Right hindlimb (tissue), 1 donor: ENCODE data around the gene SLC2A9.
A peak's percentile ranks its signal among the peaks of the same experiment; 100 is the strongest.
"Not testable (repeated sequence)": the region's sequence is repeated elsewhere in the genome, so short reads cannot be mapped to it uniquely, and the experiment has no call there.

ENCODE experiments used
- DNase-seq: peaks from one replicate; pipeline ENCODE4 v3.0.0-alpha.2; 2018

Gene SLC2A9

DNA sequence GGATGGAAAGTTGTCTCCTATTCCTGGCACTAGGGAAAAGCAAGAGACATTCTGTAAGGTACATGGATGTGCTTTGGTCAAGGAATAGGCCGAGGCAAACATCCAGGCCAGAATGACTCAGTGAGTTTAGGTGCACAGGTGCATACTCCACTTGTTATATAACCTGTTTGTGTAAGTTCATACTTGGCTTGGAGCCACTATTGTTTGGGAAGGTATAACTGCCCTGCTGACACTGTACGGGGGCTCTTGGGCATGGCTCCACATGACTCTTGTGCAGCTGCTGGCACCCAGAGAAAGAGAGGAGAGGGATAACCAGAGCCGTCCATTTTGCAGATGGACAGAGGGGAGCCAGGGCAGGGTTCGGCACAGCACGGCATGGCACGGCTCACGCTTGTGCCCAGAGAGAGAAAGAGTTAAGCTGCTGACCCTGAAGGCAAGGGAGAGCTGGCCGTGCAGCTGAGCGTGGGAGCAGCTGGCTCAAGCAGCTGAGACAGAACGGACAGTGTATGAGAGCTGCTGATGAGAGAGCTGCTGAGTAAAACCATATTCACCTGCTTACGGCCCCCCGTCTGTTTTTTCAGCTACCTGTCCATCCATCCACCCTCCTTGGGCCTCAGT lies 98.0 kb downstream of the SLC2A9 start:
- no peak for DNase-seq

DNA sequence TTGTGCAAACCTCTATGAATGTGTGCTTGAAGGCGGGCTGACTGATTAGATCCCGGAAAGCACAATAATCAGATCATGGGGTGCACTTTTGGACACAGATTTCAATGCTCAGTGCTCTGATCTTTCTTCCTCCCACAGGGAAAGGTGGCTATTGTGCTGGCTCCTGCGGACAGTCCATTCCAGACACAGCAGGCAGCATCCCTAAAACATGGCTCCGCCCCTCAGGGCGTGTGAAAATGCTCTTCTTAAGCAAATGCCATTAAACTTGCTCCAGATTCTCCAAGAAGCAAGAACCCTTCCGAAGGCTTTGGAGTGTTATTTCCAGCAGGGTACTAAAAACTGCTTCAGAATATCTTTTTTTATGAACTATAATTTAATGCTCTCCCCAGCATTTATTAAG lies 100.0 kb downstream of the SLC2A9 start:
- no peak for DNase-seq

DNA sequence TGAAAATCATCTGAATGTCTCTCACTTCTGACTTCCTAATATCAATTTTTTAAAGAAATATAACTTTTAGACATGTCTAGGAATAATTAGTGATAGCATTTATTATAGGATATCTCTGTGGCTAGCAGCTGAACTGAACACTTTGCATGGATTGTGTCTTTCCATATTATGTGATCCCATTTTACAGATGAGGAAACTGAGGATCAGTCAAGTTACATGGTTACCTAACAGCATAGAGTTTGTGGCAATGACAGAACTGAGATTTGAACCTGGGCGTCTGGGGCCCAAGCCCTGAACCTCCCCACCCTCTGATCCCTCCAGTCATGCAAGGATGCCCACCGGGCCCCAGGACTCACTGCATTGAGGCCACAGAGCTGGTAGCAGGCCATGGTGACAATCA lies 101.3 kb downstream of the SLC2A9 start:
- DNase-seq, result no peak

DNA sequence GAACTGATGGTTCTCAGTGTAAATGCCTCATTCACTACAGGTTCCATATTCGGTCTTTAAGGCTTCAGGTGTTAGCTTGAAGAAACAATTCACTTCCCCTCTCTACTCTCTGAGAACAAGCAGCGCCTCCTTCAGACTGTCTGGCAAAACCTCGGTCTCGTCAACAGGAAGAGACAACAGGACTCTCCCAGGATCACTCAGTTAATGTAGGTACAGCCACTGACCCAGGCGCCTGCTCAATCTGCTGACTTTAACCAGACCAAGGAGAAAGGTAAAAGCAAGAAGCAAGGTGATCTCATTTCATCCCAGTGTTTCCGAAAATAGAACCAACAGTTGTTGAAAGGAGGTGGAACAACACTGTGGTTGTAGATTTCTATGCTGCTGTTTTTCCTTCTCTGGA lies 102.2 kb downstream of the SLC2A9 start:
- no peak for DNase-seq

DNA sequence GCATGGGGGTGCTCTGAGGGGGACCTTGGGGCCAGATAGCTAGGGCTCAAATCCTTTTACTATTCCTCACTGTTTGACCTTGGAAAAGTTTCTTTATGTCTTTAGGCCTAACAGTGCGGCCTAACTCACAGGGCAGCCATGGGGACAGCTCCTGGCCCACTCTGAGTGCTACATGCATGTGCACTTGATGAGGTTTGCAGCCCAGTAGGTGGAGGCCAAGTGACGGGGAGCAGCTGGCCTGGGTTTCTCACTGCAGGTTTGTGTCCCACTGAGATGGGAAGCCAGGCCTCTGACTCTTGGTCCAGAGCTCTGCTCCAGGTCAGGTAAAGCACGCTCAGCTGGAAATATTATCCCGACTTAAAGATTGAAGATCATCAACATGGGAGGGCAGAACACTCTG lies 102.8 kb downstream of the SLC2A9 start:
- DNase-seq, result peak; percentile 53

DNA sequence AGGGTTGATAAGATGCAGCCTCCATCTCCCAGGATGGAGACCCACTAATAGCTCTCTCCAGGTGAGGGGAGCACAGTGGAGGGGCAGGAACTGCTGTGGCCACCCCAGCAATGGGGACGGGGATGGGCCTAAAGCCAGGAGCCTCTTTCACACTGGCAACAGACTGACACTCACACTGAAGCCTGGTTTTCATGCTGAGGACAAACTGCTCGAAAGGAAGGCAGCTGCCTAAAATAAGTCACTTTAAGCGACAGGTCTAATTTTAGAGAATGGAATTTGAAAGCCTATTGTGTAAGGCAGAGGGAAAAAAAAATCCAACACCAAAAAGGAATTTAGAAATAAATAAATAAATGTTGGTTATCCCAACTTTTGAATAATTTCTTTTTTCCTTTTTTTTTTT lies 104.4 kb downstream of the SLC2A9 start:
- DNase-seq, result no peak

DNA sequence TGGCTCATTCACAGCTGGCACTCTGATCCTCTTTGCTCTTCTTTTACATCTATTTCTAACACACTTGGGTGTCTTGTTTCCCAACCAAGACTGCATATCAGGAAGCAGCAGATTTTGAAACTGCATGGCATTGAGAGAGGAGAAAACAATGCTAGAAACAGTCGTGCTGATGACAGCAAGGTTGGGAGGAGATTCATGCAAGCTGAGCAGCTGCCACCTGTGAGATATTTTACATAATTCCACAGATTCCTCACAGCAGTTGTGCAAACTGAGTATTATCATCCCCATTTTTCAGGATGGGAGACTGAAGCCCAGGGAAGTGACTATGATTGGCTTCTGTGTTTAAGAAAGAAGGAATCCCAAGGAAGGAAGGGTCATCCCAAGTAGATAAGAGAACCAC lies 105.0 kb downstream of the SLC2A9 start:
- no peak for DNase-seq

DNA sequence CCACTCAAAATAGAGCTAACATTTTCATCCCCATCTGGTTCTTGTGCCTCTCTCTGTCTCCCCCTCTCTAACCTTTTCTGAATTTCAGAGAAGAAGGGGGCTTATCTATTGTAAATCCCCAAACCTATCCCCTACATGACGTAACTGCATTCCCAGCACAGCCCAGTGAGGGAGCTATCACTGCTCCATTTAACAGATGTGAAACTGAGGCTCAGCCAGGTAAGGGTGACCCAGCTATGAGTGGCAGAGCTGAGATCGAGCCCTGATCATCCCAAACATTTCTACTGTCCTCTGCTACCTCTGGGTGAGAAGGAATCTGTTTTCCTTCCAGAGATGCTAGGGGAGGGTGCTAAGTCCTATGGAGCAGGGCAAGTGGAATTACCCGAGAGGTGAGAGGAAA lies 107.5 kb downstream of the SLC2A9 start:
- DNase-seq, result no peak

DNA sequence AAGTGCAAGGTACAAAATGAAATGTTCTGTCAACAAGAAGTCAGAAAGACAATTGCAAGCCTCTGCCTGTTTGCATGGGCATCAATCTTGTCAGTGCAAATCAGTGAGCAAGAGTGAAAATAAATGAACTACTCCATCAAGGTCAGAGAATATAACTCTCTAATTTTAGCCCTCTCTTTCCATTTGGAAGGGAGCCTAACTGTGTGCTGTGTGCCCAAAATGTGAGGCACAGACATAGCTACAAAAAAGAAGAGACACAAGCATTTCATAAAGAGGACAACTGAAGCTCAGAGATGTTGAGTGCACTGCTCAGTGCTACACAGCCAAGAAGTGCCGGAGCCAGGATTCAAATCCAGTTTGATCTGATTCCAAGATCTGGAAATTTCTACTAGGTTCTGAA lies 114.3 kb downstream of the SLC2A9 start:
- no peak for DNase-seq

DNA sequence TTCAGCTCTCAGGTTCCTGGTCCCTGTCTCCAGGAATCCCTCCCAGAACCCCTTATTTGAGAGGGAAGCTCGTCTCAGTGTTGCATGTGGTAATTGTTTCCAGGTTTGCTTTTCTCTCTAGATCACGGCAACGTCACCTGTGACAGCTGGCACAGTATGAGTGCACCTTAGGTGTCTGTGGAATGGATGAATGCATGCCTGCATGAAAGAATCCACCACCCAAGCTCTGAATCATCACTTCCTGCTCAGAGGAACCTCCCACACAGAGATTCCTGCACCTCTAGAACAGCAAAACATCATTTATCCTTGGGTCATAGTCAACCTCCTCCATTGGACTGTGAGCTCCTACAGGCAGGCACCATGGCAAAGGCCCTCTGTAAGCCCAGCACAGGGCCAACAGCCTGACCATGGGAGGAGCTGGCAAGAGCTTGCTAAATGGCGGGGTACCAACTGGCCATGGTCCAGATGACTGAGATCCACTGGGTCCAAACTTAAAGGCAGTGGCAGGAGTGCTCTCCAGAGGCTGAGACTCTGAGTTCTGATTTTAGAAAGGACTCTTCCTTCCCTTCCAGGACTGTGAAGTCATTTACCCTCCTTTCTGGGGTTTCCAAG lies 116.2 kb downstream of the SLC2A9 start:
- no peak for DNase-seq

DNA sequence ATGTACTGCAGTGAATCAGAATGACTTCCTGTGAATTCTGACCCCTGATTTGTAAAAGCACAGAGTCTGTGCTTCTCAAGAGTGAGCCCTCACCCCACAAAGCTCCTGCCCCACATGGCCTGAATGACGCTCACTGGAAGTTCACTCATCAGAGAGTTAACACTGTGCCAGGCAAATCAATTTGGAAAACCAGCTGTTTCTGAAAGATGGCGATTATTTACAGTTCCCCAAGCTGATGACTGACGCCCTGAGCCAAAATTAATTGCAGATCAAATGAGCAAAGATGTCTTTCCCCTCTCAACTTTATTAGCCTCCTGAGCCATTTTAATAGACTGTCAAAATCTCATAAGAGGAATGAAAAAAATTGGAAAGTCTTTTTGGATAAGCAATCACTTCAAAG lies 118.0 kb downstream of the SLC2A9 start:
- DNase-seq, result no peak

DNA sequence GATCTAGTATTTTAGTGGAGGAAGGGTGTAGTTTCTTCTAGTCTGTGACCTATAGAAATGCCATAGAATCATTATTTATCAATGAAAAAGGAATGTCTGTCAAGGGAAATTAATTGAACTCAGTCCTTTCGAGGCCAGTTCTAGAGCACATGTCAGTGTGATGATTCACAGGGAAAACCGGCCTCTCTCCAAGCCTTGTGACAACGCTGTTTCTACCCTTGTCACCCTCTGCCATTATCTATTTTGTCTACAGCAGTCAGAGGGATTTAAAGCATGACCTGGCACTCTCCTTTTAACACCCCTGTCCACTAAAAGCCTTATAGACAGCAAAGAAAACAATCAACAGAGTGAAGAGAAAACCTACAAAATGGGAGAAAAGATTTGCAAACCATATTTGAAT lies 120.0 kb downstream of the SLC2A9 start:
- DNase-seq, result no peak

DNA sequence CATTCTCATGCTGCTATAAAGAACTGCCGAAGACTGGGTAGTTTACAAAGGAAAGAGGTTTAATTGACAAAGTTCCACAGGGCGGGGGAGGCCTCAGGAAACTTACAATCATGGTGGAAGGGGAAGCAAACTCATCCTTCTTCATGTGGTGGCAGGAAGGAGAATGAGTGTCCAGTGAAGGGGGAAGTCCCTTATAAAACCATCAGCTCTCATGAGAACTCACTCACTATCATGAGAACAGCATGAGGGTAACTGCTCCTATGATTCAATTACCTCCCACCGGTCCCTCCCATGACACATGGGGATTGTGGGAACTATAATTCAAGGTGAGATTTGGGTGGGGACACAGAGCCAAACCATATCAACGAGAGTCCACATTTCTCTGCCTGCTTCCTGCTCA lies 120.7 kb downstream of the SLC2A9 start:
- DNase-seq, result not testable (repeated sequence)

DNA sequence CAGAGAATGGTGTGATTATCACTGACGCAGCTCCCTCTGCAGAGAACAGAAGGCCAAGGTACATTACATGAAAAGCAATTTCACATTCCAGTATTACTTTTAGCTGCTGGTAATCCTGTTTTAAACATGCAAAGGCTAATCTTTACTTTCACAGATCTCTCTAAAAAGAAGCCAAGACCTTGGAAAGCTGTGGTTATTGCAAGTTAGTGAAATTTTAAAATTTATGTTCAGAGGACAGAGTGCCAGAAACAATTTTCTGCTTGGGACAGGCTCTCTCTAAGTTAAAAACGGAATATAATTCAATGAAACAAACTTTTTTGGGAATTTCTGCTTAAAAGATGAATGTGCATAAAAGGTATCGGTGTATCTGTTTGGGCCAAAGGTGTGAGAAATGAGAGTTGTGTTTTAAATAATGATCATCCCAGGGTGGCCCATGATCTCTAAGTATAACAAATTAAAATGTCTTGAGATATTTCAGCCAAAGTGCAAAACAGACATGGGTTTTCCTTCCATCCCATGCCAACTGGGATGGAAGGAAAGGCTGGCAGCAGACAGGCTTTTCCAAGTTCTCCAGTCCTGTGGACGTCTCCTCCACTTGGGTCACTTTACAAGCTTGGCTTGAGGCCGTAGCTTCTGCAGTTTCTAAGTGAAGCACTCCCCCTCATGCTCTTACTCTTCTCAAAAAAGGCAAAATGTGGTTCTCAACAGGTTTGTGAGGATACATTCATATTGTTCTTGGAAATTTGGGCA lies 121.8 kb downstream of the SLC2A9 start:
- DNase-seq, result peak; percentile 71

DNA sequence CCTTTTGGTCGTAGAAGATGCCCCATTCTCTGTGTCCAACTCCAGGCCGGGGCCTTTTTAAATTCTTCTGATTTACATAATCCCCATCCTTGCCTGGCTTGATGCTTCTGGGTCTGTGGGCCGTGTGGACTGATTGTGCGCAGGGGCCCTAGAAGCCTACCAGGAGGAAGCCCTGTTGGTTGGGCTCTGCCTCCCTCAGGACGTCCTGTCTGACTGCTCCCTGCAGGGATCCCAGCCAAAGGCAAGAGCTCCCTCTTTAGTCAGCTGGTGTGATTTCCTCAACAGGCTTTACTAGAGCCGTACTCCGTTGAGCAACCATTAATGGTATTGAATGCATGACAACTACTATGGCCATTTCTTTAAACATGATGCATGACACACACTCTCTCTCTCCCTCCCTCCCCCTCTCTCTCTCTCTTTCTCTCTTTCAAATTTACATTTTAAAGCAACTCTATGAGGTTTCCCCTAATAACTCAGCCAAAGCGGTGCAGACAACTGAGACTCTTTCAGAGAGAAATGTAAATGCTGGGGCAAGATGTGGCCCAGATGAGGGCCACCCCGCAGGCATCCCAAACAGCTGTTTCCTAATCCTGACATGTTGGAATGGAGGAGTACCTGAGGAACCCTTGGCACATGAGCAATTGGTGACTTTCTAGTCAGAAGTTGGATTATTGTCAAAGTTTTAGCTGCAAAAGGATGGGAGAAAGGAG lies 122.5 kb downstream of the SLC2A9 start:
- DNase-seq, result peak; percentile 71

DNA sequence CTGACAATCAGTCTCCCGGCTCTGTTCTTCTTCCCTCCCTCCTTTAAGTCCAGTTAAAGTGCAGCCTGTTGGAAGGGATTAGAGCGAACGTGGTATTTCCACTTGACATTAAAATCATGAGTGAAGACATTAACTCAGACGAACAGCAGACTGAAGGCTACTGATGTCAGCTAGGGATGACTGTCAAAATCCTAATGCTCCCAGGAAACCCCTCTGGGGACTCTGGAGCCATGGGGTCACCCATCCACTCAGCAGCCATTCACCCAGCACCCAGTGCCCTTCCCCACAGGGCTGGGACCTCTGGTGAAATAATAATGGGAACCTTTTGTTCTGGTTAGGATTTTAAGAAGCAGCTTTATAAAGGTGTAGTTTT lies 126.0 kb downstream of the SLC2A9 start:
- no peak for DNase-seq

DNA sequence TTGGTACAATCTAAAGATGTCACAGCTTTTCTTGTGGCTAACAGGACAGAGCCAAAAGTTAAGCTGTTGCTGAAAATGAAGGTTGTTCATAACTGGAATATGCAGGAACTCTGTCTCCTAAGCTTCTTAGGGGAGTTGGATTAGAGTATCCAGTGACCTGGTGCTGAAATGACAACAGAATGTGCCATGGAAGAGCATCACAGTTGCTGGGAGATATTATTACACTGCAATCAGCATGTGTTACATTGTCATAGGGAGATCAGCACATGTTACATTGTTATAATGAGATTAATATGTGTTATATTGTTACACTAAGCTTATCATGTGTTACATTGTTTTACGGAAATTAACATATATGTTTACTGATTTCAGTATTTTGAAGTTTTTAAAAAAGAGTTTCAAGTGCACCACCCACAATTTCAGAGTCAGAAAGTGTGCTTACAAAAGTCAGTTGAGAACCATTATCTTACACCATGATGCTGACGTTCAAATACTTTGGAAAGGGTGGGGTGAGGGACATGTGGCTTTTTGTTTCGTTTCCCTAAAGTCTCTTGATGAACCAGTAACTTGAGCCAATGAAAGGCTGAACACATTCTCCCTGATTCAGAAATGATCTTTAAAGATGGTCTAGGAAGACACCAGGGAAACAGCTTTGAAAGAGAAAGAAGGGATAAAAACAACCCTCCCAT lies 126.5 kb downstream of the SLC2A9 start:
- DNase-seq, result no peak

DNA sequence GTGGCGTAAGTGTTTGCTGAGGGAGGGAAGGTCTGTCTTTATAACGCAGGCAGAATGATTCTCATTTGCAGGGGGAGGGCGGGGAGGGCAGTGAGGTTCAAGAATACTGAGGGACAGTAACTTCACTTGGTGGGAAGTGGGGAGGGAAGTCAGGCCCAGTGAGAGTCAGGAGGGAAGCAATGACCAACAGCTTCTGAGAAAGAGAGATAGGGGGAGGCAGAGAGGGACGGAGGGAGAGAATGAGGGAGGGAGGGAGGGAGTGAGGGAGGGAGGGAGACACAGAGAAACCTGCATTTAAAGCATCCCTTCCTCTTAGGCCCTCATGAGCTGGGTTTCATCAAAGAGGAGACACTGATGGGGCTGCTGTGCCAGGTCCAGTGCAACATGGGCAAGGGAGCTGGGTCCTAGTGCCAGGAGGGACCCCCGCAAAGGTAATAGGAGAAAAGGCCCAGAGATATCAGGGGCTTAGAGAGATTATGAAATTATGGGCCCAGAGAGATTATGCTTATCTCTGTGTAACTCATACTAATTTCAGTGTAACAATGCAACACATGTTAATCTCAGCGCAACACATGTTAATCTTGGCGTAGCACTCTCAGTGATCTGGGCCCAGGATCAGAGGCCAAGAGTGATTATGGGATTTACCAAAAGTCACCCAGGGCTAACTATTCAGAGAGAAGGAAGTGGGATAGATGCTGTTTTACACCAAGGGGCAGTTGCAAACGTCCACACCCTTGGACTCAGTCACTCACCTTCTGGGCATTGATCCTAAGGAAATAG lies 127.8 kb downstream of the SLC2A9 start:
- DNase-seq, result no peak

DNA sequence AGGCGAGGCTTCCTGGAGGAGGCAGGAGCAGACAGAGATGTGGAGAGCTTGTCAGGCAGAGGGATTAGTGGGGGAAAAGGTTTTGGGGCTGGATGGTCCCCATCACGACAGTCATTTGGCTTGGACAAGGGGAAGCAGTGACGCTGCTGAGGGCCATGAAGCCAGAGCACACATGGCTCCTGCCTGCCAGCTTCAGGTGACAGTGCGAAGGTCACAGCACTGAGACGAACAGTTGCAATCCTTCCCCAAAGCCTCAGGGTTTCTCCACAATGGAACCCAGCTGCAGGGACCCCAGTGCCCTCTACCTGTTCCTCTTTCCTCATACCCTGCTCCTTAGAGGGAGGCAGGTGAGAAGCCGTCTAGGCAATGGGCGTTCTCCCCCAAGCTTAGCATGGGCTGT lies 129.6 kb downstream of the SLC2A9 start:
- no peak for DNase-seq

DNA sequence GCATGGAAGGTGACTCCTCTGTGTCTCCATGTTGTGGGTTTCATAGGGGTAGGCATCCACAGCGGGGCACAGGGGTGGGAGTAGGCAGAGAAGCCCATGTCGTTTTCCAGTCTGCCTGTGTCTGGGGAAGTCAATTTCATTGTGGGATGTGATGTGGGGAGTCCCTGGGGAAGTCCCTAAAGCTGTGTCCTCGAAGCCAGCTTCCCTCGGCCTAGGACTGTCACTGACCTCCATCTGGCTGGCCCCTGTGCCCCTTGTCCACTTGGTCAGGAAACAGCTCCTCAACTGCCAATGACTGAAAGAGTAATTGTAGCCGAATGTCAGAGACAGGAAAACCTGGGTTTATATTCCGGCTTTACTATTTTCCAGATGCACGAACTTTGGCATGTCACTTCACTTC lies 130.2 kb downstream of the SLC2A9 start:
- no peak for DNase-seq

DNA sequence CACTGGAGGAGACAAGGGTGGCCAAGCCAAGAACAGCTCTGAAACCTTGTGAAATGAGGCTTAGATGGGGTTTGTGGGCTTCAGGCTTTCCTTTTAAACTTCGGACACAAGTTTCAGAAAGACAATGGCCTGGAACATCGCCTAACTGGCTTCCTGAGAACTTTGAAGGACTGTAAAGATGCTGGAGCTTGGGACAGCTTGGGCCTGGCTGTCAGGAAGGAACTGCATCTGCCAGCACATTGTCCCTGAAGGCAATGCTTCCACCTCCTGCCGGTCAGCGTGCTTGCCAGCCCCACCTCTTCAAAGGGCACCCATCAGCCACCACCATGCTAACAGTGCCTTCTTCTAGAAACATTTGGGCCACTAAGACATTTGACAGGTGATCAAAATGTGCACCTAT lies 132.0 kb downstream of the SLC2A9 start:
- DNase-seq, result no peak

DNA sequence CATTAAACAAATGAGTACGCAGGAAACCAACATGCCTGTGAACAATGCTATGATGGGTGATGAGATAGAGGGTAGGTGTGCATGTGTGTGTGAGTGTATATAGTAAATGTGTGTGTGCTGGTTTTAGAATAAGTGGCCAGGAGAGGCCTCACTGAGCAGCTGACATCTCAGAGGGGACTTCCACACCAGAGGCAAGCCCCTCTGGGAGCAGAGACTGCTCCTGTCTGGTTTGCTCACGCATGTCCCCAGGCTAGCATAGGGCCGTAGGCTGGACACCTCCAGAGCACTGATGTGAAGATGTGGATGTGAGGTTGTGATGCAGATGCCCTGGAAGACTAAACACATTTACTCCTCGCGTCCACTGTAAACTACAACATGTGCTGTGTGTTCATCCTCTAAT lies 135.3 kb downstream of the SLC2A9 start:
- DNase-seq, result no peak
